Caco-2 (cell line): ENCODE results near the gene BBOF1. TPM values are rescaled to one million over a fixed set of nuclear protein-coding genes. Genes with fewer than 3 reads are reported as not detected.

ENCODE experiments used
- BruUV-seq: library from RNA; stranded (reverse); fragments of 400-500 nt; replicated peaks from 2 replicates; lab custom pipeline; 2021; lab: Mats Ljungman, UMichigan
- CTCF ChIA-PET: fragments of 300-600 bp; sonication (Branson Sonifier 250); formaldehyde crosslinking; loops from one replicate; lab custom pipeline; 2022; ENCODE audit warnings: antibody characterized with exemption; lab: Charles Lee
- POLR2A ChIA-PET: fragments of 300-600 bp; sonication (Branson Sonifier 250); formaldehyde crosslinking; loops from one replicate; lab custom pipeline; 2022; ENCODE audit warnings: antibody characterized with exemption; lab: Charles Lee
- DNase-seq, 2 experiments: peaks; one replicate each; pipeline versions ENCODE4 v3.0.0 to v3.0.0-alpha.2; 2020 to 2022
- H3K27me3 ChIP-seq: replicated peaks from 2 replicates; pipeline ENCODE4 v1.6.0; 2011; ENCODE audit warnings: low read length; ENCODE audit not compliant: control insufficient read depth, insufficient read depth
- H3K36me3 ChIP-seq: 2 replicates; pipeline ENCODE4 v1.5.1; 2011; ENCODE audit warnings: low read length; ENCODE audit not compliant: control insufficient read depth, insufficient read depth
- H3K4me1 ChIP-seq: fragments of 250-450 bp; sonication (Bioruptor Pico); 2 replicates; pipeline ENCODE4 v1.5.1; 2020; ENCODE audit warnings: mild to moderate bottlenecking
- H3K4me3 ChIP-seq: 2 replicates; pipeline ENCODE4 v1.5.1; 2011; ENCODE audit warnings: low read depth, mild to moderate bottlenecking, control low read depth, low read length
- H3K9me3 ChIP-seq: fragments of 250-450 bp; sonication (Bioruptor Pico); 2 replicates; pipeline ENCODE4 v1.5.1; 2020; ENCODE audit warnings: mild to moderate bottlenecking, moderate library complexity
- H3K27ac Mint-ChIP-seq: one replicate; pipeline ENCODE4 v1.8.0; 2022; ENCODE audit warnings: mixed read lengths; ENCODE audit not compliant: unreplicated experiment
- H3K27me3 Mint-ChIP-seq: one replicate; pipeline ENCODE4 v1.8.0; 2022; ENCODE audit warnings: mixed read lengths; ENCODE audit not compliant: insufficient read depth, unreplicated experiment
- H3K36me3 Mint-ChIP-seq: one replicate; pipeline ENCODE4 v1.8.0; 2022; ENCODE audit warnings: mild to moderate bottlenecking, mixed read lengths; ENCODE audit not compliant: insufficient read depth, unreplicated experiment
- H3K4me1 Mint-ChIP-seq: one replicate; pipeline ENCODE4 v1.8.0; 2022; ENCODE audit warnings: low read depth, mixed read lengths; ENCODE audit not compliant: unreplicated experiment
- H3K4me3 Mint-ChIP-seq: one replicate; pipeline ENCODE4 v1.8.0; 2022; ENCODE audit warnings: mild to moderate bottlenecking, moderate library complexity, mixed read lengths; ENCODE audit not compliant: unreplicated experiment
- H3K9me3 Mint-ChIP-seq: one replicate; pipeline ENCODE4 v1.8.0; 2022; ENCODE audit warnings: mixed read lengths; ENCODE audit not compliant: unreplicated experiment
- CTCF ChIP-seq, 2 experiments: fragments of 200-600 bp in 1 of 2; IDR thresholded peaks; 1 replicate in 1 of 2; 2 replicates in 1 of 2; pipeline versions ENCODE4 v1.5.1 to v1.8.0; 2011 to 2022; ENCODE audit warnings: antibody characterized with exemption in 1 of 2, control low read depth in 1 of 2, inconsistent platforms in 1 of 2, low read depth in 1 of 2, low read length in 1 of 2, mild to moderate bottlenecking in 1 of 2, moderate library complexity in 1 of 2; ENCODE audit not compliant: insufficient read depth in 1 of 2, severe bottlenecking in 1 of 2, unreplicated experiment in 1 of 2
- intact Hi-C: fragments of 100-400 bp; cut with micrococcal nuclease; formaldehyde crosslinking; loops from one replicate; pipeline ENCODE4 v1.10.0; 2022; ENCODE audit not compliant: unreplicated experiment
- total RNA-seq: library from RNA; stranded (reverse); gene quantifications from 2 replicates; pipeline ENCODE4 v1.2.3, GENCODE V29; 2022

The BBOF1 gene
- total RNA-seq, 1 experiment from 2014 or later: 0.66 TPM

GRCh38 chr14:73996731-73997107 lies 22.4 kb upstream of the BBOF1 start:
- TF ChIP-seq CTCF (IDR thresholded peaks at IDR 0.05; ENCODE audit: insufficient read depth in 1 of 2, low read depth in 1 of 2, low read length in 1 of 2, severe bottlenecking in 1 of 2, unreplicated experiment in 1 of 2): no peak
- ChIA-PET POLR2A (interaction anchor here (0.6 to 1.5 kb wide), 3 partner anchors 19 to 110 kb away, joined by 3 to 4 read pairs (median 4); partner anchors contain the start of genes COQ6, FAM161B and ZNF410), CTCF (no interaction called here)
- Histone ChIP-seq H3K27me3 (no peaks in the 10 kb centered on the region), H3K4me3 (no peak overlapping the region), H3K36me3 (no peaks in the 10 kb centered on the region), H3K4me1 (peaks cover 45% of the 10 kb centered on the region), H3K9me3 (no peaks in the 10 kb centered on the region)
- Mint-ChIP-seq H3K4me3 (peak overlapping the region; percentile 42), H3K27ac (peak overlapping the region; percentile 69), H3K9me3 (no peaks in the 10 kb centered on the region), H3K4me1 (peaks cover 27% of the 10 kb centered on the region), H3K36me3 (no peaks in the 10 kb centered on the region), H3K27me3 (no peaks in the 10 kb centered on the region)
- intact Hi-C loops: loop anchor here (2.0 to 5.0 kb wide), 3 partner anchors 22 to 46 kb away; partner anchors contain the start of genes BBOF1, COQ6, ENTPD5 and FAM161B
- DNase-seq: peak in 1 of 2 experiments; percentile 25
- no TSS peak for BruUV-seq

- no peak overlapping the region for H3K4me3 ChIP-seq
- Mint-ChIP-seq H3K4me1 (peaks cover 27% of the 10 kb centered on the region), H3K27me3 (no peaks in the 10 kb centered on the region), H3K27ac (peak overlapping the region; percentile 69), H3K36me3 (no peaks in the 10 kb centered on the region), H3K4me3 (peak overlapping the region; percentile 42), H3K9me3 (no peaks in the 10 kb centered on the region)
- CTCF ChIA-PET: interaction anchor here (0.7 to 1.0 kb wide), 2 partner anchors 21 to 27 kb away, joined by 3 read pairs; no protein-coding TSS in a partner anchor
- H3K4me1 ChIP-seq: peaks cover 45% of the 10 kb centered on the region
- TSS peak; percentile 52 for BruUV-seq
- H3K36me3 ChIP-seq: no peaks in the 10 kb centered on the region
- H3K9me3 ChIP-seq: no peaks in the 10 kb centered on the region
- no peaks in the 10 kb centered on the region for H3K27me3 ChIP-seq
- peak in 1 of 2 experiments; percentile 14 for DNase-seq
- POLR2A ChIA-PET: interaction anchor here (0.6 to 1.5 kb wide), 3 partner anchors 20 to 325 kb away, joined by 3 to 10 read pairs (median 4); partner anchors contain the start of genes COQ6 and FAM161B
- no peak for TF ChIP-seq CTCF (IDR thresholded peaks at IDR 0.05; ENCODE audit: insufficient read depth in 1 of 2, low read depth in 1 of 2, low read length in 1 of 2, severe bottlenecking in 1 of 2, unreplicated experiment in 1 of 2)
- intact Hi-C loops: loop anchor here (2.0 to 5.0 kb wide), 3 partner anchors 21 to 47 kb away; partner anchors contain the start of genes BBOF1, COQ6, ENTPD5 and FAM161B
These were observed 21.8 kb upstream of the BBOF1 start for GRCh38 chr14:73997108-73997943.

GRCh38 chr14:73997944-73998447 lies 21.2 kb upstream of the BBOF1 start:
- no peaks in the 10 kb centered on the region for H3K9me3 Mint-ChIP-seq
- no peak for TF ChIP-seq CTCF (IDR thresholded peaks at IDR 0.05; ENCODE audit: insufficient read depth in 1 of 2, low read depth in 1 of 2, low read length in 1 of 2, severe bottlenecking in 1 of 2, unreplicated experiment in 1 of 2)
- no peak overlapping the region for H3K4me3 Mint-ChIP-seq
- Histone ChIP-seq H3K36me3 (no peaks in the 10 kb centered on the region), H3K4me3 (no peak overlapping the region), H3K27me3 (no peaks in the 10 kb centered on the region), H3K9me3 (no peaks in the 10 kb centered on the region), H3K4me1 (peaks cover 45% of the 10 kb centered on the region)
- ChIA-PET POLR2A (interaction anchor here (0.6 to 1.5 kb wide), 3 partner anchors 21 to 326 kb away, joined by 3 to 10 read pairs (median 4); partner anchors contain the start of genes COQ6 and FAM161B), CTCF (interaction anchor here (0.7 to 1.0 kb wide), 2 partner anchors 20 to 27 kb away, joined by 3 read pairs; no protein-coding TSS in a partner anchor)
- peak overlapping the region; percentile 60 for H3K27ac Mint-ChIP-seq
- no peaks in the 10 kb centered on the region for H3K27me3 Mint-ChIP-seq
- H3K4me1 Mint-ChIP-seq: peaks cover 27% of the 10 kb centered on the region
- peak in 1 of 2 experiments; percentile 9 for DNase-seq
- BruUV-seq: no TSS peak
- intact Hi-C loops: loop anchor here (2.0 to 5.0 kb wide), 3 partner anchors 21 to 47 kb away; partner anchors contain the start of genes BBOF1, COQ6, ENTPD5 and FAM161B
- no peaks in the 10 kb centered on the region for H3K36me3 Mint-ChIP-seq
